ENCODE results near the gene RASD2.

- no peak for TF ChIP-seq POLR2A (IDR thresholded peaks at IDR 0.05)
- TF ChIP-seq, protein P1, sequence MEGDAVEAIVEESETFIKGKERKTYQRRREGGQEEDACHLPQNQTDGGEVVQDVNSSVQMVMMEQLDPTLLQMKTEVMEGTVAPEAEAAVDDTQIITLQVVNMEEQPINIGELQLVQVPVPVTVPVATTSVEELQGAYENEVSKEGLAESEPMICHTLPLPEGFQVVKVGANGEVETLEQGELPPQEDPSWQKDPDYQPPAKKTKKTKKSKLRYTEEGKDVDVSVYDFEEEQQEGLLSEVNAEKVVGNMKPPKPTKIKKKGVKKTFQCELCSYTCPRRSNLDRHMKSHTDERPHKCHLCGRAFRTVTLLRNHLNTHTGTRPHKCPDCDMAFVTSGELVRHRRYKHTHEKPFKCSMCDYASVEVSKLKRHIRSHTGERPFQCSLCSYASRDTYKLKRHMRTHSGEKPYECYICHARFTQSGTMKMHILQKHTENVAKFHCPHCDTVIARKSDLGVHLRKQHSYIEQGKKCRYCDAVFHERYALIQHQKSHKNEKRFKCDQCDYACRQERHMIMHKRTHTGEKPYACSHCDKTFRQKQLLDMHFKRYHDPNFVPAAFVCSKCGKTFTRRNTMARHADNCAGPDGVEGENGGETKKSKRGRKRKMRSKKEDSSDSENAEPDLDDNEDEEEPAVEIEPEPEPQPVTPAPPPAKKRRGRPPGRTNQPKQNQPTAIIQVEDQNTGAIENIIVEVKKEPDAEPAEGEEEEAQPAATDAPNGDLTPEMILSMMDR (IDR thresholded peaks at IDR 0.05) = no peak
These were observed 54.1 kb downstream of the RASD2 start for GRCh38 chr22:35594686-35595085.

All from vagina (tissue), 2 donors.